Keratinocyte (primary cell): ENCODE data around the gene ABI3BP. TPM values are rescaled to one million over a fixed set of nuclear protein-coding genes. Genes with fewer than 3 reads are reported as not detected.

Experiments
- DNase-seq: peaks from one replicate; pipeline ENCODE4 v3.0.0-alpha.2; 2011; ENCODE audit warnings: low read depth, missing footprints, low spot score
- FAIRE-seq: peaks from 2 replicates; lab custom pipeline; 2011; peaks lifted over from hg19 to GRCh38; lab: Jason Lieb, UNC
- H2AFZ ChIP-seq: 2 replicates; pipeline ENCODE4 v1.6.0; 2012; ENCODE audit warnings: low read length, control low read depth, inconsistent platforms; ENCODE audit not compliant: control insufficient read depth
- H3K27ac ChIP-seq: 2 replicates; pipeline ENCODE4 v1.5.1; 2011; ENCODE audit warnings: low read length; ENCODE audit not compliant: control insufficient read depth, insufficient read depth
- H3K27me3 ChIP-seq: 3 replicates; pipeline ENCODE4 v1.6.0; 2011; ENCODE audit warnings: low read length; ENCODE audit not compliant: control insufficient read depth, insufficient read depth; ENCODE audit errors: extremely low read depth
- H3K36me3 ChIP-seq, 2 experiments: 2 replicates in 1 of 2; 3 replicates in 1 of 2; pipeline ENCODE4 v1.5.1; 2011; ENCODE audit warnings: low read length in 2 of 2, mild to moderate bottlenecking in 1 of 2; ENCODE audit not compliant: control insufficient read depth in 2 of 2, insufficient read depth in 2 of 2; ENCODE audit errors: extremely low read depth in 1 of 2
- H3K4me1 ChIP-seq: 3 replicates; pipeline ENCODE4 v1.5.1; 2011; ENCODE audit warnings: low read length; ENCODE audit not compliant: control insufficient read depth, insufficient read depth; ENCODE audit errors: extremely low read depth
- H3K4me2 ChIP-seq: 3 replicates; pipeline ENCODE4 v1.6.0; 2011; ENCODE audit warnings: low read depth, low read length; ENCODE audit not compliant: control insufficient read depth, insufficient read depth; ENCODE audit errors: extremely low read depth
- H3K4me3 ChIP-seq, 3 experiments: fragments of 200-600 bp in 1 of 3; sonication (generic) in 1 of 3; 2 replicates in 2 of 3; 3 replicates in 1 of 3; pipeline ENCODE4 v1.5.1; 2011 to 2016; ENCODE audit warnings: low read length in 3 of 3, mild to moderate bottlenecking in 3 of 3, control low read depth in 2 of 3, inconsistent platforms in 1 of 3, low read depth in 1 of 3, mixed read lengths in 1 of 3, mixed run types in 1 of 3, moderate library complexity in 1 of 3; ENCODE audit not compliant: control insufficient read depth in 2 of 3, insufficient read depth in 2 of 3; ENCODE audit errors: extremely low read depth in 1 of 3
- H3K79me2 ChIP-seq: 2 replicates; pipeline ENCODE4 v1.6.0; 2012; ENCODE audit warnings: low read length; ENCODE audit not compliant: control insufficient read depth, insufficient read depth
- H3K9ac ChIP-seq: 3 replicates; pipeline ENCODE4 v1.6.0; 2011; ENCODE audit warnings: low read length; ENCODE audit not compliant: control insufficient read depth, insufficient read depth; ENCODE audit errors: extremely low read depth
- H3K9me1 ChIP-seq: 3 replicates; pipeline ENCODE4 v1.6.0; 2011; ENCODE audit warnings: low read length; ENCODE audit not compliant: control insufficient read depth, insufficient read depth; ENCODE audit errors: extremely low read depth
- H3K9me3 ChIP-seq: 2 replicates; pipeline ENCODE4 v1.5.1; 2012; ENCODE audit warnings: low read depth, low read length; ENCODE audit not compliant: control insufficient read depth
- H4K20me1 ChIP-seq: 3 replicates; pipeline ENCODE4 v1.6.0; 2011; ENCODE audit warnings: low read length; ENCODE audit not compliant: control insufficient read depth, insufficient read depth; ENCODE audit errors: extremely low read depth
- EZH2 ChIP-seq: IDR thresholded peaks from one replicate; pipeline ENCODE4 v1.6.1; 2012; ENCODE audit warnings: inconsistent platforms, mild to moderate bottlenecking, low read length, moderate library complexity
- dilution Hi-C: fragments of 300-500 bp; cut with MboI; formaldehyde crosslinking; loops from one replicate; pipeline ENCODE4 v1.7.0; 2020; ENCODE audit warnings: low sequenced_read_pairs; ENCODE audit not compliant: extremely low pct_ligation_motif_present
- polyA plus RNA-seq, 5 experiments: library from polyadenylated mRNA; depleted of rRNA in 3 of 5; stranded (reverse) in 3 of 5; stranded (forward) in 1 of 5; unstranded in 1 of 5; fragments of >200 nt; gene quantifications; 1 replicate in 1 of 5; 2 replicates in 3 of 5; 3 replicates in 1 of 5; pipeline versions ENCODE4 v1.2.1 to v1.2.3, GENCODE V29; 2011 to 2012; ENCODE audit warnings: missing spikeins in 2 of 5, low read depth in 1 of 5, low replicate concordance in 1 of 5
- TF ChIP-seq, protein P1 (sequence below), 3 experiments: IDR thresholded peaks in 1 of 3; conservative IDR thresholded peaks in 1 of 3; optimal IDR thresholded peaks in 1 of 3; 2 replicates in 2 of 3; 3 replicates in 1 of 3; pipeline versions ENCODE3 to v1.5.1; 2011; ENCODE audit warnings: low read length in 3 of 3, mild to moderate bottlenecking in 3 of 3, moderate library complexity in 2 of 3, control low read depth in 1 of 3, inconsistent platforms in 1 of 3; ENCODE audit not compliant: insufficient read depth in 2 of 3; ENCODE audit errors: extremely low read depth in 1 of 3

ABI3BP gene
- polyA plus RNA-seq, 1 donor (not counting 4 experiments of a cell fraction or from before 2014, with no cell fraction given) = 0.59 TPM

- no peaks in the 10 kb centered on the region for H4K20me1 ChIP-seq
- peaks cover 8% of the 10 kb centered on the region for H3K4me1 ChIP-seq
- H3K4me2 ChIP-seq = no peak overlapping the region
- dilution Hi-C loops = no loop called here
- FAIRE-seq (no peak), DNase-seq (no peak)
- H3K27ac ChIP-seq = no peak overlapping the region
- TF ChIP-seq, protein P1, sequence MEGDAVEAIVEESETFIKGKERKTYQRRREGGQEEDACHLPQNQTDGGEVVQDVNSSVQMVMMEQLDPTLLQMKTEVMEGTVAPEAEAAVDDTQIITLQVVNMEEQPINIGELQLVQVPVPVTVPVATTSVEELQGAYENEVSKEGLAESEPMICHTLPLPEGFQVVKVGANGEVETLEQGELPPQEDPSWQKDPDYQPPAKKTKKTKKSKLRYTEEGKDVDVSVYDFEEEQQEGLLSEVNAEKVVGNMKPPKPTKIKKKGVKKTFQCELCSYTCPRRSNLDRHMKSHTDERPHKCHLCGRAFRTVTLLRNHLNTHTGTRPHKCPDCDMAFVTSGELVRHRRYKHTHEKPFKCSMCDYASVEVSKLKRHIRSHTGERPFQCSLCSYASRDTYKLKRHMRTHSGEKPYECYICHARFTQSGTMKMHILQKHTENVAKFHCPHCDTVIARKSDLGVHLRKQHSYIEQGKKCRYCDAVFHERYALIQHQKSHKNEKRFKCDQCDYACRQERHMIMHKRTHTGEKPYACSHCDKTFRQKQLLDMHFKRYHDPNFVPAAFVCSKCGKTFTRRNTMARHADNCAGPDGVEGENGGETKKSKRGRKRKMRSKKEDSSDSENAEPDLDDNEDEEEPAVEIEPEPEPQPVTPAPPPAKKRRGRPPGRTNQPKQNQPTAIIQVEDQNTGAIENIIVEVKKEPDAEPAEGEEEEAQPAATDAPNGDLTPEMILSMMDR (optimal IDR thresholded peaks at IDR 0.05 in 1 of 3, IDR thresholded peaks at IDR 0.05 in 1 of 3, conservative IDR thresholded peaks at IDR 0.05 in 1 of 3; ENCODE audit: extremely low read depth in 1 of 3, insufficient read depth in 2 of 3, low read length in 3 of 3) = no peak
- TF ChIP-seq EZH2 = no peak
- H3K79me2 ChIP-seq = no peaks in the 10 kb centered on the region
- H3K36me3 ChIP-seq = no peaks in the 10 kb centered on the region
- no peaks in the 10 kb centered on the region for H3K9me3 ChIP-seq
- no peak overlapping the region for H2AFZ ChIP-seq
- H3K9ac ChIP-seq = no peak overlapping the region
- H3K4me3 ChIP-seq = no peak overlapping the region
- H3K9me1 ChIP-seq = no peaks in the 10 kb centered on the region
- H3K27me3 ChIP-seq = no peaks in the 10 kb centered on the region
These were observed 121.9 kb downstream of the ABI3BP start for GRCh38 chr3:100871306-100871705.

DNA sequence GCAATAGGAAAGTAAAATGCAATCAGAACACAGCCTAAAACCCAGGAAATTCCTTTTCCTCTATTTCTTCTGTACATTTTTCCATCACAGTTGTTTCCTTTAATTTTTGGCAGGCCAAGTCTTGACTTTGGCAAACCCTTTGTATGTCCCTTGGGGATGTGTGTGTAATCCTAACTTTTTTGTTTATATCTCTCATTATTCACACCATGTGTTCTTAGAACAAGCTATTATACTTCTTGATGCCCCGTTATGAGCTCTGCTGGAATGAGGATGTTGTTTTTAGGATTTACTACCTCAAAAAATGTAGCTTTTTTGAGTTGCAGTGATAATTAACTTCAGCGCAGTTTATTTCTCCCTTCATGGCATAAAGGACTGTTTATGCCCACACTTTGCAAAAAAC is 123.4 kb downstream of the ABI3BP start:
- DNase-seq (no peak), FAIRE-seq (no peak)
- Histone ChIP-seq H3K27me3 (no peaks in the 10 kb centered on the region), H3K4me3 (no peak overlapping the region), H3K9me3 (no peaks in the 10 kb centered on the region), H3K36me3 (no peaks in the 10 kb centered on the region), H3K4me1 (no peaks in the 10 kb centered on the region), H4K20me1 (no peaks in the 10 kb centered on the region), H3K4me2 (no peak overlapping the region), H3K27ac (no peak overlapping the region), H2AFZ (no peak overlapping the region), H3K9ac (no peak overlapping the region), H3K79me2 (no peaks in the 10 kb centered on the region), H3K9me1 (no peaks in the 10 kb centered on the region)
- dilution Hi-C loops = no loop called here
- TF ChIP-seq, protein P1 (optimal IDR thresholded peaks at IDR 0.05 in 1 of 3, IDR thresholded peaks at IDR 0.05 in 1 of 3, conservative IDR thresholded peaks at IDR 0.05 in 1 of 3; ENCODE audit: extremely low read depth in 1 of 3, insufficient read depth in 2 of 3, low read length in 3 of 3) = no peak
- TF ChIP-seq EZH2 = no peak
